ENCODE measurements around the gene NEDD9.

Gene NEDD9

GRCh38 chr6:11248974-11249761, 16.7 kb upstream of the NEDD9 start:
- no peak for TF ChIP-seq MAX (IDR thresholded peaks at IDR 0.05; ENCODE audit: low read depth, low read length)
- TF ChIP-seq CTCF (IDR thresholded peaks at IDR 0.05; ENCODE audit: low read depth, low read length) = no peak
- no peak for TF ChIP-seq POLR2A (IDR thresholded peaks at IDR 0.05; ENCODE audit: extremely low read depth, insufficient read length)
- no peak for TF ChIP-seq MYC (IDR thresholded peaks at IDR 0.05; ENCODE audit: low read depth, low read length)
- DNase-seq (ENCODE audit: low read depth) = no peak
- no peak overlapping the region for H3K4me3 ChIP-seq (ENCODE audit: low read depth, low read length)

GRCh38 chr6:11246722-11247121, 14.3 kb upstream of the NEDD9 start:
- H3K4me3 ChIP-seq (ENCODE audit: low read depth, low read length) = no peak overlapping the region
- no peak for TF ChIP-seq MAX (IDR thresholded peaks at IDR 0.05; ENCODE audit: low read depth, low read length)
- no peak for DNase-seq (ENCODE audit: low read depth)

- H3K4me3 ChIP-seq (ENCODE audit: low read depth, low read length) = no peak overlapping the region
- TF ChIP-seq MYC (IDR thresholded peaks at IDR 0.05; ENCODE audit: low read depth, low read length) (no peak), POLR2A (IDR thresholded peaks at IDR 0.05; ENCODE audit: extremely low read depth, insufficient read length) (no peak), MAX (IDR thresholded peaks at IDR 0.05; ENCODE audit: low read depth, low read length) (no peak), CTCF (IDR thresholded peaks at IDR 0.05; ENCODE audit: low read depth, low read length) (no peak)
These were observed 13.2 kb upstream of the NEDD9 start for GRCh38 chr6:11245381-11246256.

GRCh38 chr6:11244387-11245126, 12.1 kb upstream of the NEDD9 start:
- TF ChIP-seq MAX (IDR thresholded peaks at IDR 0.05; ENCODE audit: low read depth, low read length) (no peak), POLR2A (IDR thresholded peaks at IDR 0.05; ENCODE audit: extremely low read depth, insufficient read length) (no peak)
- DNase-seq (ENCODE audit: low read depth) = no peak
- H3K4me3 ChIP-seq (ENCODE audit: low read depth, low read length) = no peak overlapping the region

More at GRCh38 chr6:11245381-11246256, 13.2 kb upstream of the NEDD9 start:
- no peak for DNase-seq (ENCODE audit: low read depth)

- TF ChIP-seq MYC (IDR thresholded peaks at IDR 0.05; ENCODE audit: low read depth, low read length) = no peak
- no peak for TF ChIP-seq MAX (IDR thresholded peaks at IDR 0.05; ENCODE audit: low read depth, low read length)
- TF ChIP-seq POLR2A (IDR thresholded peaks at IDR 0.05; ENCODE audit: extremely low read depth, insufficient read length) = no peak
- TF ChIP-seq CTCF (IDR thresholded peaks at IDR 0.05; ENCODE audit: low read depth, low read length) = no peak
- no peak for DNase-seq (ENCODE audit: low read depth)
- no peak overlapping the region for H3K4me3 ChIP-seq (ENCODE audit: low read depth, low read length)
These were observed 11.4 kb upstream of the NEDD9 start for GRCh38 chr6:11243861-11244260.

- no peak for DNase-seq (ENCODE audit: low read depth)
- H3K4me3 ChIP-seq (ENCODE audit: low read depth, low read length) = no peak overlapping the region
- no peak for TF ChIP-seq CTCF (IDR thresholded peaks at IDR 0.05; ENCODE audit: low read depth, low read length)
- TF ChIP-seq MYC (IDR thresholded peaks at IDR 0.05; ENCODE audit: low read depth, low read length) = no peak
- TF ChIP-seq POLR2A (IDR thresholded peaks at IDR 0.05; ENCODE audit: extremely low read depth, insufficient read length) = no peak
- TF ChIP-seq MAX (IDR thresholded peaks at IDR 0.05; ENCODE audit: low read depth, low read length) = no peak
These were observed 10.2 kb upstream of the NEDD9 start for GRCh38 chr6:11242711-11243110.

All from NB4 (cell line).